ENCODE results near the gene CGB2.

The CGB2 gene

GRCh38 chr19:49006905-49007304 is 24.8 kb upstream of the CGB2 start:
- H3K4me3 ChIP-seq (ENCODE audit: low read depth, low read length): no peak overlapping the region
- no peak for DNase-seq (ENCODE audit: low read depth)
- in situ Hi-C loops (cut with HindIII; ENCODE audit: low sequenced_read_pairs): no loop called here
- no peak for TF ChIP-seq CTCF (IDR thresholded peaks at IDR 0.05; ENCODE audit: low read depth, low read length, missing control alignments)

GRCh38 chr19:49009828-49010227 is 21.9 kb upstream of the CGB2 start:
- no peak overlapping the region for H3K4me3 ChIP-seq (ENCODE audit: low read depth, low read length)
- in situ Hi-C loops (cut with HindIII; ENCODE audit: low sequenced_read_pairs): no loop called here
- no peak for TF ChIP-seq CTCF (IDR thresholded peaks at IDR 0.05; ENCODE audit: low read depth, low read length, missing control alignments)
- DNase-seq (ENCODE audit: low read depth): no peak

DNA sequence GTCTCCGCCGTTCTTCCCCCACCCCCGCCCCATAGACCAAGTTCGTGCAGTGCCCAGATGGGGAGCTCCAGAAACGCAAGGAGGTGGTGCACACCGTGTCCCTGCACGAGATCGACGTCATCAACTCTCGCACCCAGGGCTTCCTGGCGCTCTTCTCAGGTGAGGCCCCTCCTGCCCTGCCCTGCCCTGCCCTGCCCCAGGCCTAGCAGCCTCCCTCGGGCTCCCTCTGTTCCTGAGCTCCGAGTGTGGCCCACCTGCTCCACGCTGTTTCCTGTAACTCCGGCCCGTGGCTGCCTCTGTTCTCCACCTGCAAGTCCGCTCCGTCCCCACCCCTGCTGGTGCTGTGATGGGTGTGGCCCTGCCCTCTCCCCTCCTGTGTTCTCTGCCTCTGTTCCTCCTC is 21.2 kb upstream of the CGB2 start:
- in situ Hi-C loops (cut with HindIII; ENCODE audit: low sequenced_read_pairs): no loop called here
- TF ChIP-seq CTCF (IDR thresholded peaks at IDR 0.05; ENCODE audit: low read depth, low read length, missing control alignments): no peak
- H3K4me3 ChIP-seq (ENCODE audit: low read depth, low read length): no peak overlapping the region
- no peak for DNase-seq (ENCODE audit: low read depth)

DNA sequence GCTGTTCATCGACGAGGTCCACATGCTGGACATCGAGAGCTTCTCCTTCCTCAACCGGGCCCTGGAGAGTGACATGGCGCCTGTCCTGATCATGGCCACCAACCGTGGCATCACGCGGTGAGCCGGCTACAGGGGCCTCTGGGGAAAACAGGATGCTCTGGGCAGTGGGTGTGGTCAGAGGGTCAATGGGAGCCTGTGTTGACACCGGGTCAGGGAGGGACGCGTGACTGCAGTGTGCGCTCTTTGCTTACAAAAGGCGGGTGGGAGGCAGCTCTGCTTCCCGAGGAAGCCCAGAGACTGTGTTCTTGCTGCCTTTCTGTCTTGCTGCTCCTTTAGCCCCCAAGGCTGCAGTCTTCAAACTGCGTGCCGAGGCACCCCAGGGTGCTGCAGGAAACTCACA is 20.5 kb upstream of the CGB2 start:
- in situ Hi-C loops (cut with HindIII; ENCODE audit: low sequenced_read_pairs): no loop called here
- no peak for TF ChIP-seq CTCF (IDR thresholded peaks at IDR 0.05; ENCODE audit: low read depth, low read length, missing control alignments)
- DNase-seq (ENCODE audit: low read depth): no peak
- H3K4me3 ChIP-seq (ENCODE audit: low read depth, low read length): no peak overlapping the region

GRCh38 chr19:49014123-49014869 is 17.4 kb upstream of the CGB2 start:
- H3K4me3 ChIP-seq (ENCODE audit: low read depth, low read length): no peak overlapping the region
- in situ Hi-C loops (cut with HindIII; ENCODE audit: low sequenced_read_pairs): no loop called here
- DNase-seq (ENCODE audit: low read depth): no peak
- TF ChIP-seq CTCF (IDR thresholded peaks at IDR 0.05; ENCODE audit: low read depth, low read length, missing control alignments): no peak

DNA sequence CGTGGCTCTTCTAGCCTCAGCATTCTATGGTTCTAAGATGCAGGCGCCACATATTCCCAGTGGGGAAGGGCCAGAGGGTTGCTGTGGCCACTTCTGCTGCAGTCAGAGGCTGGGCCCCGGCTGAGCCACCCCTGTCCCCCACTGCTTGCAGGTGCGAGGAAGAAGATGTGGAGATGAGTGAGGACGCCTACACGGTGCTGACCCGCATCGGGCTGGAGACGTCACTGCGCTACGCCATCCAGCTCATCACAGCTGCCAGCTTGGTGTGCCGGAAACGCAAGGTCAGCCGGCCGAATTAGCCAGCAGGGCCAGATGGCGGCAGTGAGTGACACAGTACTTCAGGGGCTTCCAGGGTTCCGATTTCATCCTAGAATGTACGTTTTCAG is 16.8 kb upstream of the CGB2 start:
- DNase-seq (ENCODE audit: low read depth): no peak

More for the DNA sequence above, 16.8 kb upstream of the CGB2 start:
- no peak overlapping the region for H3K4me3 ChIP-seq (ENCODE audit: low read depth, low read length)
- in situ Hi-C loops (cut with HindIII; ENCODE audit: low sequenced_read_pairs): no loop called here
- no peak for TF ChIP-seq CTCF (IDR thresholded peaks at IDR 0.05; ENCODE audit: low read depth, low read length, missing control alignments)

Data from astrocyte of the cerebellum (primary cell).